ENCODE results near the gene DPYSL5.

DPYSL5 gene

DNA sequence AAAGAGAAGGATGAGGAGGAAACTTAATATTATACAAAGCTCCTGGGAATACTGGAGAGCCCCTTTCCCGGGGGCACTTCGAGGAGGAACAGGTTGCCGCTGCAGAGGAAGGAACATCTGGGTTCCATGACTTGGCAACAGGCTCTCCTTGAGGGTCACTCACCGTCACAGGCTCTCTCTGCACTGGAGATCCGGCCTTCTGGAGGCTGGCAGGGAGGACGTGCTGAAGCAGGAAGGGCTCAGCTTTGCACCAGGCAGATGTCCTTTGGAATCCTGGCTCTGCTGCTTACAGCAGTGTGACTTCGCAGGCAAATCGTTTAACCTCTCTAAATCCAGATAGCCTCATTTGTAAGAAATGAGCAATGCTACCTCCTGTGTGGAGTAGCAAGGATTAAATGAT lies 2.9 kb upstream of the DPYSL5 start:
- DNase-seq (ENCODE audit: low spot score) = no peak

DNA sequence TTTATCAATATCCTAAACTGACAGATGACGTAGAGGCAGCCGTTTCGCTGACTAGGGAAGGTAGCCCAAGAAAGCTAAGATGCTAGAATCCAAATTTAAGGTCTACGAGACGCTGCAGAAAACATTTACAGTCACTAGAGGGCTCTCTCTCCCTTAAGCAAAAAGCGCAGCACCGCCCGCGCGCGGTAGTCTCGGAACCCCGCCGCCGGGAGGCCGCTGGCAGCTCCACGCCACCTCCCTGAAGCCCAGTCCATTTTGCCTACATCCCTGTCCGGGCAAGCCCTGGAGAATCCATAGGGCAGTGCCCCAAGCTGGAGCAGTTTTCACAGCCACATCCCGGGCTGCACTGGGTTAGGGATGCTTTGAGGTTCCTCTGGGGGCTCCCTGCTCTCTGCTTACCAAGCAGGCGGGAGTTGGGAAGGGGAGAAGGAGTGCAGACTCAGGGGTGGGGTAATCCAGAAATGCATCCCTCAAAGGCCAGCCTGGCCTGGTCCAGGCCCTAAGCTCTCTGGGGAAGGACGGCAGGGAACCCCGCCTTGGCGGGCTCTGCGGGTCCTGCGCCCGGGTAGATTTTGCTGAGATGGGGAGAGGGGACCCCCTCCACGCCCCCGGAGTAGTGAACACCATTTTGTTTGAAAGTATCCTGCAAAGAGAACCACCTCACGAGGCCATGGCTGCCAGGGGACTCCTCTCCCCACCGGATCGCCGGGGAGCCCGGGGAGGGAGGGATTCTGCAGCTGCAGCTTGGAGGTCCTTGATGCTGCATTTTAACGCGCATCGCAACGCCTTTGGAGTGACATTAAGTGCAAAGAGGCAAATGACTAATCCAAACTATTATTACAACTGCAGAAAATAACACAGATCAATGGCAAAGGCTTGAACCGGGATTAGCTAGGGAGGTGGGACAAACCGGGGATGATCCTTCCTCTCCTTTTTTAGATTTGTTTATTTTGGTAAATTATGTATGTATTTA lies 1.3 kb upstream of the DPYSL5 start:
- peak; percentile 84 for DNase-seq (ENCODE audit: low spot score)

DNA sequence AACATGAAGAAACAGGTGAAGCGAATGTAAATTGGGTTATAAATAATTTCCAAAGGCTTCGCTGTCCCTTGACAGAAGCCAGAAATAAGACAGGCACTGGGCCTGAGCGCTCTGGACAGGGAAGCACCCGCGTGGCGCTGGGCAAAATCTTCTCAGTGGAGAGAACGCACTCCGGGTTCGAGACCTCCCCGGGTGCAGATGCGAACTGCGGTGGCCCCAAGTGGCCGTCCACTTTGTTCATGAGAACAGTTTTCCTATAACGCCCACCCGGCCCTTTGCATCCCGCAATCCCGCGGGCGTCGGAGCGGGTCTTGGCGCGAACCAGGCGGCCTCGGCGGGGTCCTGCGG lies 651 bp upstream of the DPYSL5 start:
- DNase-seq (ENCODE audit: low spot score) = no peak

DNA sequence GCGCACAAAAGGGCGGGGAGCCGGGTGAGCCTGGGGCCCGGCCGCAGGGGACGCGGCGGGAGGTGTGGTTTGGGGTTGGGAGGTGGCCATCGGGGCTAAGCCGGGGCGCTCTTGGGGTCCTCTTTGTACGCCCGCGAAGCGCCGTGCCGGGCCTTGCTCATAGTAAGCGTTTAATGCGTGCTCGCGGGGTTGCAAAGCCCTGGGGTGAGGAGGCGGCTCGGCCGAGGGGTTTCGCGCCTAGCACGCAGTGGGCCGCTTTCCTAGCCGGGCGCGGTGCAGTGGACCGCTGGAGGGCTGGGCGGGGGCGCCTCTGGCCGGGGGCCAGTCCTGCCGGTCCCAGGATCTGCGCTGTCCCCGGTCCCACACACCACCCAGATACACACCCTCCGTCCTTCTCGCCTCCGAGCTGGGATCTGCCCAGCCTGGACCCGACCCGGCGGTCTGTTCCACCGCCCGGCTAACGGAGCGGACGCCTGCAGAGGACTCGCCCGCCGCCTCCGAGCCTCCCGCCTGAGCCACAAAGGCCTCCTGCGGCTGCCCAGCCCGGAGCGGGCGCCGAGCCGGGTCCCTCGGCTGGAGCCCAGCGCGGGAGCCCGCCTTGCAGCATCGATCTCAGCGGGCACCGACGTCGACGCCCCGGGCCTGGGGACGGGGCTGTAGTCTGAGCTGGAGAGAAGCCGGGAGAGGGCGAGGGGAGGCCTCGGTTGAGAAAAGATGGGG lies 564 bp downstream of the DPYSL5 start:
- DNase-seq (ENCODE audit: low spot score) = peak; percentile 64

DNA sequence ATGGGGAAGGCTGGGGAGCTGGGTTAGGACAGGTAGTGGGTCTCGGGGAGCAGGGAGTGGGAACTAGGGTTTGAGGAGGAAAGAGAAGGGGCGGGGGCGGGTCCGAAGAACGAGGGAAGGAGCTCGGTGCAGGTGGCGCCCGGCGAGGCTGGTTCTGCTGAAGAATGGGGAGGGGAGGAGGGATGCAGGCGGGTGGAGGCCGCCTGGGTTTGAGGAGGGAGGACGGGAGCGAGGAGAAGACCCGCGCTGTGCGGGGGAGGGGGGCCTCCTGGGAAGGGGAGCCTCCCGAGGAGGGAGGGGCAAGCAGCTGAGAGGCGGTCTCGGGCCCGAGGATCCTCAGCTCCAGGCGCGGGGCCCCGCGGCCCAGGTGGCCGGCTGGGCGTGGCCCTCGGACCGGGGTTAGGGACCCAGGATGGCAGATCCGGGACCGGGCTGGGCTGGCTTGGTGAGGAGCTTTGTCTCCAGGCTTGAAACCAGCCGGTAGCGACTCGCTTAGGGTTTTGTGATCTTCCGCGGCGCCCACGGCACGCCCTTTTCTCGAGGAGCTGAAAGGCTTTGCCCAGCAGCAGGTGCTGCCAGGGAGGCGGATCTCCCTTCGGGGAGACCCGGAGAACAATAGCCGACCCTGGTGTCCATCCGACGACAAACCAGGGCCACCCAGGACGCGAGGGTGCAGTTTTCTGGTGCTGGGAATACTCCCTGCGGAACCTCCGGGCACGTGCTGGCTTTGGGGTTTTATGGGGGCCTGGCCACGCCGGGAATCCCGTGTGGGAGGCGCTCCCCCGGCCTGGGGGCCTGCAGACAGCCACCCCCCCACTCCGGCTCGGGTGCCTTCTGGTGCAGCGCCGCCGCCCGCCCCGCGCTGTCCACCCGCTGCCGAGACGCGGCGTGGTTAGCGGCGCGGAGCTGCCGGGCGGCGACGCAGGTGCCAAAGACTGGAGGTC lies 1.4 kb downstream of the DPYSL5 start:
- DNase-seq (ENCODE audit: low spot score) = peak; percentile 70

DNA sequence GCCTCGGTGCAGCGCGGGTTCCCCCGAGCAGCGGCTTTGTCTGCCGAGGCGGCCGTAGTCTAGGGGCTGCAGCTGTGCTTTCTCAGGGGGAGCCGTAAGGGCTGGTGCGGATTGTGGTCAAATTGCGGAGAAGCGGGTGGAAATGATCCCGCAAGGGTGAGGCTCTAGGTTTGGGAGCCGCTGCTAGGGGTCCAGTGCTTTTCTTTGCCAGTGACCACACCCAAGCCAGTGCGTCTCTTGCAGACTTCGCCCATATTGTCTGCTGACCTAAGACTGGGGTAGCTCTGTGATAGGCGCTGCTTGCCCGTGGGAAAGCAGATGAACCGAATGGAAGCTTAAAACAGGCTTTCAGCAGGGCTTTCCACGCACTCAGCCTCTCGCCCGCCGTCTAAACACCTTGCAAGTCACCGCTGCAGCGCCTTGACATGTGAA lies 2.1 kb downstream of the DPYSL5 start:
- DNase-seq (ENCODE audit: low spot score) = no peak

DNA sequence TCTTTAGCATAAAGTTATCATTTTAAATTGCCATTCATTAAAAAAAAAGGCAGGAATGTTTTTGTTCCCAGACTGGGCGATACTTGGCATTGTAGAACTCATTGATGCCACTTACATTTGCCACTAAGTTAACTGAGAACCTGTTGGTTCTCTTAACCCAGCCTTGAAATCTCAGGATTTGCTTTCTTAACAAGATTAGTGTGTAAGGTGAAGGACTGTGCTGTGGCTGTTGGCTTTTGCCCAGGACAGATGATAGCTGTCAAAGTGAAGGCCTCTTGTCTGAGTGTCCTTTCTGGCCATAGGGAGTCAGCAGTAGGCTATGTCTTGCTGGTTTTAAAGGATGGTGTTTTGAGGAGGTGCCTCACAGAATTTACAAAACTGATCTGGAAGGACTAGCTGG lies 2.6 kb downstream of the DPYSL5 start:
- DNase-seq (ENCODE audit: low spot score) = no peak

DNA sequence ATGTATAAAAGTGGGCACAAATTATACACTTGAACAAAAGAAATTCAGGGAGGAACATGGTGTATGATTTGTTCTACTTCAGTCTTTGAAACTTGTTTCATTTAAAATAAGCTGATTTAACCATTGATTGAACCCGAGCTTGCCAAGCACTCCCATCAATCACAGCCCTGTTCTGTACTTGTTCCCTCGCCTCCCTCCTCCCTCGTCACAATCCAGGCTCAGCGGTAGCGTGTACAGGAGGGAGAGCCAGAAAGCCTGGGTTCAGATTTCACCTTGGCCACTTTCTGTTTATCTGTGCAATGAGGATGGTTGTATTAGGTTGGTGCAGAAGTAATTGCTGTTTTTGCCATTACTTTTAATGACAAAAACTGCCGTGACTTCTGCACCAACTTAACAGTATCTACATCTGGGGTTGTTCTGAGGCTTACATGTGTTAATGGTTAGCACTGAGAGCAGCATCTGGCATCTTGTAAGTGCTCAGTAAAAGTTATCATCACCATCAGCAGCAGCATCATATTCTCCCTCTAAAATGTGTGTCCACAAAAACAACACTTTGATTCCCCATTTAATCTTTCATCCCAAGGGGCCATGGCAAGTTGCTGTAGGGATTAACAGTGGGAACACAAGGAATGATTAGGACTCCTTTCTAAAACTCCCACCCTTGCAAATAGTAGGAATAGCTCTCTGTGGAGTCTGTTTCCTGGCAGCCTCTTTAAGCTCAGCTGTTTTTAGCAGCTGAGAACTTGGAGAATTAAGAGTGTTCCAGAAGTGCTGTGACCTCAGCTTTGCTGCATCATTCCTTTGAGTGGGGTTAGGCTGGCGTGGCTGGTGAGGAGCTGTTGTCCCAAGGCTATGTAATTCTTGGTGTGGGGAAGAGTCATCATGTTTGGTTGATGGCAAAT lies 4.7 kb downstream of the DPYSL5 start:
- no peak for DNase-seq (ENCODE audit: low spot score)

DNA sequence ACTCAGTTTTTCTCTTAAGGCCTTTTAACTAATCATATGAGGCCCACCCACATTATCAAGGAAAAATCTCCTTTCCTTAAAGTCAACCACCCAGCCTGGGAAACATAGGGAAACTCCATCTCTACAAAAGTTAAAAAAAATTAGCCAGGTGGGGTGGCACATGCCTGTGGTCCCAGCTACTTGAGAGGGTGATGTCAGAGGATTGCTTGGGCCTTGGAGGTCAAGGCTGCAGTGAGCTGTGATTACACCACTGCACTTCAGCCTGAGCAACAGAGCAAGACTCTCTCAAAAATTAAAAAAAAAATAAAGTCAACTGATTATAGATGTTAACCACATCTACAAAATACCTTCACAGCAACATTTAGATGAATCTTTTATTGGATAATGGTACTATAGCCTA lies 5.8 kb downstream of the DPYSL5 start:
- no peak for DNase-seq (ENCODE audit: low spot score)

DNA sequence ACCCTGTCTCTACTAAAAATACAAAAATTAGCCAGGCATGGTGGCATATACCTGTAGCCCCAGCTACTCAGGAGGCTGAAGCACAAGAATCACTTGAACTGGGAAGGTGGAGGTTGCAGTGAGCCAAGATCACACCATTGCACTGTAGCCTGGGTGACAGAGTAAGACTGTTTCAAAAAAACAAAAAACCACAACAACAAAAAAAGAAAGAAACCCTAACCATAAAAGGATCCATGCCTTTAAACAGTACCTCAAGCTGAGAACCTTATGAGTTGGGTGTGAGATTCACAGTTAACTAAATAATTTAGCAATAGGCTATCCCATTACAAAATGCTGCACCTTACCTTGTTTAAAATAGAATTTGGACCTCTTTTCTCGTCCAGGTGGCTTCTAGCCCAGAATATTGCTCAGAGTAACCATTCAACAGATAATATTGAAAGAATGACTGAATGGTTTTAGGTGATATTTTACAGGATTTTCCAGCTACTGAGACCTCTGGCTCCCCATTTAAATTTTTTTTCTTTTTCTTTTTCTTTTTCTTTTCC lies 6.4 kb downstream of the DPYSL5 start:
- no peak for DNase-seq (ENCODE audit: low spot score)

DNA sequence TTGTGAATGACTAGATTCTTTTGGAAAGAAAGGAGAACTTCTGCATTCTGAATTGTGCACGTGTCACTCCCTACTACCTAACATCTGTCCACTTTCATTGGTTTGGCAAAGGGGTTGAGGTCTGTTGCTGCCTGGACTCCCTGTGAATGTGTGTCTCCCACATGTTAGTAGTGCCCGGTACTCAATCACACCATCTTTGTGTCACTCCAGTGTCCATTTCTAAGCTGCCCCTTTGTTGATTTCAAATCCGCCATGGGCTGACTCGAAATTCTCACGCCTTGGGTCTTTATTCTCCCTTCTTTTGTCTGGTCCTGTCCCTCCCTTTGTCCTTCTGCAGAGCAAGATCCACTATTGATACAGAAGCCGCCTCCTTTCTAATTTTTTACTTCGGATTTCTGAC lies 7.5 kb downstream of the DPYSL5 start:
- no peak for DNase-seq (ENCODE audit: low spot score)

DNA sequence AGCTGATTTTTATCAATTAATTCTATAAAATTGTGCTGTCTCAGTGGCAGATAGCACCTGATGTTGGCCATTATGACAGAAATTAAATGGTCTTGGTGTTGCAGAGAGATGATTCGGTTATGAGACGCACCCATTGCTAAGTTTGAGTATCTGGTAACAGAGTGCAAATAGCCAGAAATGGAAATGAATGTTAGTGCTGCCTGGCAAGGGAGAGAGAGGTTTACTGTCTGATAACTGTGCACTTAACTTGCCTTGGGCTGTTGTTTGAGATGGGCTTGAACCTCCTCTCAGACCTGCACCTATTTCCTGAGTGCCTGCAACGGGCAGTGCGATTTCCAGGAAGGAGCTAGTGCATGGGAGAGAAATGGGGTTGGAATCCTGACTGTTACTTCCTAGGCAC lies 11.7 kb downstream of the DPYSL5 start:
- no peak for DNase-seq (ENCODE audit: low spot score)

DNA sequence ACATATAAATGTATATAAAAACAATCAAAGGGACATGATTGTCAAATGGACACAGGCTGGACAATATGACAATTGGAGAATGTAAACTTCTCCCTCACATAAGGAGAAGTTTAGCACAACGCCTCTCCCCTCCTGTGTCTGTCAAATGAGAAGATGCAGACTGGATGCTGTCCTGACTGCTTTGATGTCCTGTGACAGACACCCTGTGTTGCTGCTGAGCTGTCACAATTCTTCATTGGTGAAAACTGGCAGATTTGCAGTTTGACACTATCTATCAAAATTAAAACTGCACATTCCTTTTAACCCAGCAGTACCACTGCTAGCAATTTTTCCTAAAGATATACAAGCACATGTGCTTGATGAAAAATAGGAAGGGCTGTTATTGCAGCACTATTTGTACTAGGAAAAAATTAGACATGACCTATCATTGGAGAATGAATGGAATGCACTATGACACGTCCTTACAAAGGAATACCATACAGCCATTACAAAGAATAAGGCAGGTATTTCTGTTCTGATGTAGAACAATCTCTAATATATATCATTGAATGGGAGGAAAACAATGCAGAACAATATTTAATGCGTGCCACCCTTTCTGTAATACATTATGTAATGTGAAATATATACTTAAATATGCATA lies 12.4 kb downstream of the DPYSL5 start:
- no peak for DNase-seq (ENCODE audit: low spot score)

DNA sequence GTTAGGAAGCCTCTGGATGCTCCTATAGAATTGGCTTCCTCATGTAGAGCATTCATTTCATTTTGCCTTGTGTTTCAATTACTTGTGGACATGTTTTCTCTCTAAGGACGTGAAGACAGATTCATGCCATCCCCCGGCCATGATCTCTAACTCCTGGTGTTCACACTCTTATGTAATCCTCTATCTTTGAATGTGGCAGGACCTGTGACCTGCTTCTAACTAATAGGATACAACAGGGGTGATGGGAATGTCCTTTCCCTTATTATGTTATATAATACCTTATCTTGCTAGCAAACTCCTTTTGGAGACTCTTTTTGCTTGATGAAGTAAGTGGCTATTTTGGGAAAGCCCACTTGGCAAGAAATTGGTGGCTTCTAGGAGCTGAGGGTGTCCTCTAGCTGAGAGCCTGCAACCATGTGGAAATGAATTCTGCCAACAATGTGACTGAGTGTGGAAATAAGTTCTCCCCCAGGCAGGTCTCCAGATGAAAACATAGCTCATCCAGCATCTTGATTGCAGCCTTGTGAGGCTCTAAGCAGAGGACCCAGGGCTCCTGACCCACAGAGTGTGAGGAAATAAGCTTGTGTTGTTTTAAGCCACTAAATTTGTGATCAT lies 13.8 kb downstream of the DPYSL5 start:
- no peak for DNase-seq (ENCODE audit: low spot score)

DNA sequence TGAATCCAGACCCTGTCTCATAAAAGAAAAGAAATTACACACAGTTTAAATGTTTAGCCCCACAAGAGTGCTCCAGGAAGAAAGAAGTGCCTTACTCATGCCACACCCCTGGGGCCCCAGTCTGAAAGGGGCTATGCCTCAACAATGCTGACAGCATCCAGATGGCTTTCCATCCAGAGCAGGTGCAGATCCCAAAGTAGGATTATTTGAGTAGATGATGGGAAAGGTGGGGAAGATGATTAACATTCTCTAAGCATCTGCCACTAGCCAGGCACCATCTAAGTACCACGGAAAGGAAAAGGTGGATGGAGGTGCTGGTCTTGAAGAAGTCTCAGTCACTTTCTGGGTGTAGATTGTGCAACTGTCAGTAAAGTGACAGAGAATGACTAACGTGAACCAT lies 16.3 kb downstream of the DPYSL5 start:
- no peak for DNase-seq (ENCODE audit: low spot score)

DNA sequence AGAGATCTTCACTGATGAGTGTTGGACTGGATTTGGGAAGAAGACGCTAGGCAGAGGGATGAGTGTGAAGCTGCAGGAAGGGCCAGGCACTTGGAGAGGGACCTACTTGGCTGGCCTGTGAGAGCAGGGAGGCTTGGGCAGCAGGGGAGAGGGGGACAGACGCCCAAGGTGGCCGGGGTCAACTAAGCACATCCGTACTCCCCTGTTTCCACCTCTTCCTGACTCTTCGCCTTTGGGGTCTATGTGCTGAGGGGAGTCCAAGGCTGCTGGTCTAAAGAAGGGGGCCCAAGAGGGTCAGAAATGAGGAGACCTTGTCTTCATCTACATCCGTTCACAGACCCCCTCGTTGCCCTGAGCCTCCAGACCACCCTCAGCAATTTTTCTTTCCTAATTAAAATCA lies 16.7 kb downstream of the DPYSL5 start:
- DNase-seq (ENCODE audit: low spot score) = no peak

DNA sequence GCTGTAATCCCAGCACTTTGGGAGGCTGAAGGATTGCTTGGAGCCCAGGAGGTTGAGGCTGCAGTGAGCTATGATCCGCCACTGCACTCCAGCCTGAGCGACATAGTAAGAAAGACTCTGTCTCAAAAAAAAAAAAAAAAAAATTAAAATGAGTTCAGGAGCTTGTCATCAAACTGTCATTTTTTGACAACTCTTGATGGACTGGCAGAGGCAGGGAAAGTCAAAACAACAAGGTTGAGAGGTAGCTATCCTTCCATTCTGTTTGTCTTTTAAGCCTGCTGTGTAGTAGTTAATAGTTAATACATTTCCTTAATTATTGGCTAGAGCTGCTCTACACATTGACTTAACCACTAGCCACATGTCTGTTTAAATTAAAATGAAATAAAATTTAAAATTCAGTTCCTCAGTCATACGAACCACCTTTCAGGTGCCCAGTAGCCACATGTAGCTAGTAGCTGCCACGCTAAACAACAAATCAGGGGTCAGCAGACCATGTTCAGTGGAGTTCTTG lies 22.7 kb downstream of the DPYSL5 start:
- DNase-seq (ENCODE audit: low spot score) = no peak

DNA sequence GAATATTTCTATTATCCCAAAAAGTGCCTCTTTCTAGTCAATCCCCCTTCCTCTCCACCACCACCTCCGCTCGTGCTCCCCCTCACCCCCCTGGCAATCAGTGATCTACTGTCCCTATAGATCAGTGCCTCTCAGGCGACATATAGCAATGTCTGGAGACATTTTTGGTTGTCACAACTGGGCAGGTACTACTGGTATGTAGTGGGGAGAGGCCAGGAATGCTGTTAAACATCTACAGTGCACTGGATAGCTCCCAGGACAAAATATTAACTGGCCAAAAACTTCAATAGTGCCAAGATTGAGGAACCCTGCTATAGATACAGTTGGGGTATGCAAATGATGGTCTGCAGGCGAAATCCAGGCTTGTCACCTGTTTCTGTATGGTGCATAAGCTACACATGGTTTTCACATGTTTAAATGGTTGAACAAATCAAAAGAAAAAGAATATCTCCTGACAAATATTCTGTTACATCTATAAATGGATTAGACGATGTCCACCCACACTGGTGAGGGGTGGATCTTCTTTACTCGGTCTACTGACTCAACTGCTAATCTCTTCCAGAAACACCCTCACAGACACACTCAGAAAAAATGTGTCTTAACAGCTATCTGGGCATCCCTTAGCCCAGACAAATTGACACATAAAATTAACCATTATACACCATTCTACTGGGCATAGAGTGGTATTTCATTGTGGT lies 25.5 kb downstream of the DPYSL5 start:
- no peak for DNase-seq (ENCODE audit: low spot score)

DNA sequence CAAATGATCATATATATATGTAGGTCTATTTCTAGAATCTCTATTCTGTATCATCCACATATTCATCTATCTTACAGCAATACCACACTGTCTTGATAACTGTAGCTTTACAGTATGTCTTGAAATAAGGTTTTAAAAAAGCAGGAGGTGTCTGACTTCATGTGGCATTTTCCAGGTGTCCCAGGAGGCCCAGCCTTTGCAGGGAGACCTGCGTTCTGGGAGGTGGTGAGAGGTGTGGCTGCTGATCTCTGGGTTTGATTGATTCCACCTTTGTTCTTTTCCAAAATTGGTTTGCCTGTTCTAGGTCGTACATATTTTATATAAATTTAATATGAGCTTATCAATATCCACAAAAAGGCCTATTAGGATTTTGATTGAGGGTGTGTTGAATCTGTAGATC lies 26.6 kb downstream of the DPYSL5 start:
- no peak for DNase-seq (ENCODE audit: low spot score)
